HEK293 (cell line): ENCODE data around the gene RBM7.

ENCODE experiments used
- CTCF ChIA-PET: fragments of 350-600 bp; formaldehyde crosslinking; extraction: SDS; loops from one replicate; lab custom pipeline; 2021; ENCODE audit warnings: antibody characterized with exemption; lab: Yijun Ruan, JAX
- POLR2A ChIA-PET: fragments of 300-600 bp; formaldehyde crosslinking; extraction: SDS; loops from one replicate; lab custom pipeline; 2020; ENCODE audit warnings: antibody characterized with exemption, inconsistent platforms; lab: Yijun Ruan, JAX
- H3K27ac ChIP-seq: fragments of 200-500 bp; sonication (Bioruptor generic); 2 replicates; pipeline ENCODE4 v1.5.1; 2014; ENCODE audit warnings: low read depth, low read length, control low read depth, inconsistent platforms; ENCODE audit errors: extremely low read depth
- H3K36me3 ChIP-seq, 2 experiments: fragments of 200-500 bp in 1 of 2; sonication (Bioruptor generic) in 1 of 2; 1 replicate in 1 of 2; 2 replicates in 1 of 2; pipeline ENCODE4 v1.5.1; 2014 to 2017; ENCODE audit warnings: inconsistent platforms in 2 of 2, low read length in 2 of 2; ENCODE audit not compliant: control insufficient read depth in 2 of 2, insufficient read depth in 1 of 2
- H3K4me1 ChIP-seq: fragments of 200-500 bp; sonication (Bioruptor generic); 2 replicates; pipeline ENCODE4 v1.5.1; 2014; ENCODE audit warnings: mild to moderate bottlenecking, low read length, inconsistent platforms; ENCODE audit not compliant: control insufficient read depth, insufficient read depth
- H3K4me3 ChIP-seq: 2 replicates; pipeline ENCODE4 v1.5.1; 2011; ENCODE audit warnings: low read depth, mild to moderate bottlenecking, control low read depth, low read length, moderate library complexity
- H3K9me3 ChIP-seq: fragments of 200-500 bp; sonication (Bioruptor generic); 2 replicates; pipeline ENCODE4 v1.5.1; 2014; ENCODE audit warnings: low read depth, low read length, inconsistent platforms; ENCODE audit not compliant: control insufficient read depth, insufficient read depth
- BCL11A ChIP-seq: fragments of 450-650 bp; formaldehyde crosslinking; IDR thresholded peaks from 2 replicates; pipeline ENCODE4 v1.5.1; 2016; ENCODE audit warnings: low read depth, missing biosample characterization, missing genetic modification characterization
- HIC1 ChIP-seq: fragments of 450-650 bp; formaldehyde crosslinking; IDR thresholded peaks from 2 replicates; pipeline ENCODE4 v1.5.1; 2016; ENCODE audit warnings: missing biosample characterization, missing genetic modification characterization
- MYNN ChIP-seq: fragments of 450-650 bp; formaldehyde crosslinking; IDR thresholded peaks from 2 replicates; pipeline ENCODE4 v1.5.1; 2016; ENCODE audit warnings: missing biosample characterization, missing genetic modification characterization, borderline replicate concordance
- OVOL3 ChIP-seq: fragments of 450-650 bp; formaldehyde crosslinking; IDR thresholded peaks from 2 replicates; pipeline ENCODE4 v1.5.1; 2016; ENCODE audit warnings: missing biosample characterization, missing genetic modification characterization
- PRDM2 ChIP-seq: fragments of 450-650 bp; formaldehyde crosslinking; IDR thresholded peaks from 2 replicates; pipeline ENCODE4 v1.5.1; 2016; ENCODE audit warnings: missing biosample characterization, missing genetic modification characterization, borderline replicate concordance
- RBAK ChIP-seq: fragments of 450-650 bp; formaldehyde crosslinking; IDR thresholded peaks from 2 replicates; pipeline ENCODE4 v1.5.1; 2016; ENCODE audit warnings: missing biosample characterization, missing genetic modification characterization
- SCRT1 ChIP-seq: fragments of 450-650 bp; formaldehyde crosslinking; IDR thresholded peaks from 2 replicates; pipeline ENCODE4 v1.5.1; 2016; ENCODE audit warnings: missing biosample characterization, missing genetic modification characterization, borderline replicate concordance
- SCRT2 ChIP-seq: fragments of 450-650 bp; formaldehyde crosslinking; IDR thresholded peaks from 2 replicates; pipeline ENCODE4 v1.5.1; 2016; ENCODE audit warnings: missing biosample characterization, missing genetic modification characterization
- ZIC2 ChIP-seq: fragments of 450-650 bp; formaldehyde crosslinking; IDR thresholded peaks from 2 replicates; pipeline ENCODE4 v1.5.1; 2016; ENCODE audit warnings: missing biosample characterization, missing genetic modification characterization
- ZNF175 ChIP-seq: fragments of 450-650 bp; formaldehyde crosslinking; IDR thresholded peaks from 2 replicates; pipeline ENCODE4 v1.5.1; 2016; ENCODE audit warnings: missing biosample characterization, missing genetic modification characterization
- ZNF2 ChIP-seq: fragments of 450-650 bp; formaldehyde crosslinking; IDR thresholded peaks from 2 replicates; pipeline ENCODE4 v1.5.1; 2016; ENCODE audit warnings: missing biosample characterization, missing genetic modification characterization
- ZNF274 ChIP-seq, 2 experiments: fragments of 200-500 bp in 1 of 2; fragments of 450-650 bp in 1 of 2; sonication (Bioruptor generic) in 1 of 2; formaldehyde crosslinking in 1 of 2; IDR thresholded peaks; 2 replicates each; pipeline versions ENCODE4 v1.5.1 to v1.6.1; 2014 to 2016; ENCODE audit warnings: borderline replicate concordance in 1 of 2, inconsistent platforms in 1 of 2, low read length in 1 of 2, missing biosample characterization in 1 of 2, missing genetic modification characterization in 1 of 2
- ZNF362 ChIP-seq: fragments of 450-650 bp; formaldehyde crosslinking; IDR thresholded peaks from 2 replicates; pipeline ENCODE4 v1.5.1; 2016; ENCODE audit warnings: missing biosample characterization, missing genetic modification characterization
- ZNF37A ChIP-seq: fragments of 450-650 bp; IDR thresholded peaks from 2 replicates; pipeline ENCODE4 v1.5.1; 2018; ENCODE audit warnings: missing biosample characterization, missing genetic modification characterization
- ZNF555 ChIP-seq: fragments of 450-650 bp; formaldehyde crosslinking; conservative IDR thresholded peaks from 2 replicates; pipeline ENCODE4 v1.5.1; 2017; ENCODE audit warnings: missing biosample characterization, mild to moderate bottlenecking, missing genetic modification characterization, inconsistent platforms
- ZNF629 ChIP-seq: fragments of 450-650 bp; formaldehyde crosslinking; IDR thresholded peaks from 2 replicates; pipeline ENCODE4 v1.5.1; 2017; ENCODE audit warnings: missing biosample characterization, missing genetic modification characterization
- ZNF837 ChIP-seq: fragments of 450-650 bp; formaldehyde crosslinking; IDR thresholded peaks from 2 replicates; pipeline ENCODE4 v1.5.1; 2016; ENCODE audit warnings: missing biosample characterization, missing genetic modification characterization
- ZSCAN18 ChIP-seq: fragments of 450-650 bp; formaldehyde crosslinking; IDR thresholded peaks from 2 replicates; pipeline ENCODE4 v1.5.1; 2016; ENCODE audit warnings: missing biosample characterization, missing genetic modification characterization
- ZXDB ChIP-seq: fragments of 450-650 bp; formaldehyde crosslinking; IDR thresholded peaks from 2 replicates; pipeline ENCODE4 v1.5.1; 2016; ENCODE audit warnings: missing biosample characterization, missing genetic modification characterization

Gene RBM7

GRCh38 chr11:114366331-114367243, 33.9 kb upstream of the RBM7 start (continued):
- TF ChIP-seq ZNF175 (tag by site-specific recombination) (no peak), ZNF362 (tag by site-specific recombination) (no peak), ZNF274 (IDR thresholded peaks at IDR 0.05; ENCODE audit: low read length) (no peak), ZNF274 (tag by site-specific recombination; IDR thresholded peaks at IDR 0.05; ENCODE audit: borderline replicate concordance) (no peak), ZXDB (no peak), HIC1 (tag by site-specific recombination) (no peak), BCL11A (tag by site-specific recombination) (no peak), ZNF37A (tag by site-specific recombination) (no peak)

GRCh38 chr11:114367244-114367957, 33.1 kb upstream of the RBM7 start:
- Histone ChIP-seq H3K4me1 (no peaks in the 10 kb centered on the region), H3K36me3 (no peaks in the 10 kb centered on the region), H3K9me3 (no peaks in the 10 kb centered on the region), H3K4me3 (peak overlapping the region; percentile 10), H3K27ac (no peak overlapping the region)
- ChIA-PET POLR2A (no interaction called here), CTCF (interaction anchor here (0.6 to 1.1 kb wide), 3 partner anchors 11 to 28 kb away, joined by 3 to 6 read pairs (median 4); no protein-coding TSS in a partner anchor)
- no peak for TF ChIP-seq ZIC2 (tag by site-specific recombination)
- TF ChIP-seq ZSCAN18 (tag by site-specific recombination): no peak
- TF ChIP-seq ZNF555 (tag by site-specific recombination): no peak
- no peak for TF ChIP-seq RBAK
- TF ChIP-seq ZNF837 (tag by site-specific recombination): no peak
- TF ChIP-seq ZNF629 (tag by site-specific recombination): no peak
- no peak for TF ChIP-seq MYNN (tag by site-specific recombination)
- no peak for TF ChIP-seq OVOL3 (tag by site-specific recombination)
- no peak for TF ChIP-seq ZNF2
- TF ChIP-seq PRDM2 (tag by site-specific recombination): no peak
- TF ChIP-seq SCRT2 (tag by site-specific recombination): no peak
- TF ChIP-seq SCRT1 (tag by site-specific recombination): no peak
